RWPE2 (cell line): Measurements from ENCODE around the gene RSPH6A.

Source experiments
- ATAC-seq: fragments of 200-7000 bp; cut with Tn5 transposase; 3 replicates; pipeline ENCODE4 v1.9.1; 2021; ENCODE audit warnings: low read depth
- DNase-seq: peaks from one replicate; pipeline ENCODE4 v3.0.0-alpha.2; 2020; ENCODE audit warnings: low spot score
- H3K27ac ChIP-seq: fragments of 450-650 bp; 2 replicates; pipeline ENCODE4 v1.5.1; 2017; ENCODE audit warnings: mild to moderate bottlenecking; ENCODE audit not compliant: poor library complexity, severe bottlenecking
- H3K27me3 ChIP-seq: fragments of 250-450 bp; sonication (Bioruptor Pico); 2 replicates; pipeline ENCODE4 v1.5.1; 2021; ENCODE audit warnings: mild to moderate bottlenecking, moderate library complexity; ENCODE audit not compliant: insufficient read depth, poor library complexity, severe bottlenecking
- H3K36me3 ChIP-seq: fragments of 250-450 bp; sonication (Bioruptor Pico); 2 replicates; pipeline ENCODE4 v1.5.1; 2020; ENCODE audit warnings: low read depth, mild to moderate bottlenecking, moderate library complexity
- H3K4me1 ChIP-seq: fragments of 250-450 bp; sonication (Bioruptor Pico); 2 replicates; pipeline ENCODE4 v1.5.1; 2021; ENCODE audit warnings: mild to moderate bottlenecking, moderate library complexity; ENCODE audit not compliant: insufficient read depth, poor library complexity, severe bottlenecking
- H3K4me3 ChIP-seq: fragments of 250-450 bp; sonication (Bioruptor Pico); 2 replicates; pipeline ENCODE4 v1.5.1; 2021; ENCODE audit warnings: mild to moderate bottlenecking, moderate library complexity; ENCODE audit not compliant: severe bottlenecking
- H3K9me3 ChIP-seq: fragments of 250-450 bp; sonication (Bioruptor Pico); 2 replicates; pipeline ENCODE4 v1.5.1; 2021; ENCODE audit warnings: mild to moderate bottlenecking, moderate library complexity; ENCODE audit not compliant: severe bottlenecking
- TF ChIP-seq, protein P1 (sequence below): fragments of 450-650 bp; IDR thresholded peaks from one replicate; pipeline ENCODE4 v1.5.1; 2017; ENCODE audit warnings: mild to moderate bottlenecking, moderate library complexity; ENCODE audit not compliant: poor library complexity, severe bottlenecking

The RSPH6A gene

DNA sequence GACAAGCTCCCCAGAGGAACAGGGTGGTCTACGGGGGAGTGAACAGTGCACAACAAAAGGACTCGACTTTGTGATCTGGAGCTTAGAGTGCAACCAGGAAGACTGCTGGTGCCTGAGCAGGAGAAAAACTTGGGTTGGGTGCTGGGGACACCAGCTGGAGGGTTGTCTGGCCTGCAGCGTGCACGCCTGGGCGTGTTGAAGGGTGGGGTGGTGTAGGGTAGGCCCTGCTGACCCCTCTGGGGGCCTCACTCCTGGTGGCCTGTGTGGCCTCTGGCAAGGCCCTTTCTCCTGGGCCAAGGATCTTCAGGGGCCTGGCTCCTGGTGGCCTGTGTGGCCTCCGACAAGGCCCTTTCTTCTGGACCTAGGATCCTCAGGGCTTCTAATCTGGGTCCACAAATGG lies 4.7 kb upstream of the RSPH6A start:
- Histone ChIP-seq H3K9me3 (no peaks in the 10 kb centered on the region), H3K27me3 (no peaks in the 10 kb centered on the region), H3K4me3 (no peak overlapping the region), H3K36me3 (peaks cover 7% of the 10 kb centered on the region; the same call in 1 of the 2 replicates), H3K27ac (no peak overlapping the region), H3K4me1 (peaks cover 5% of the 10 kb centered on the region)
- DNase-seq (no peak), ATAC-seq (no peak)
- TF ChIP-seq, protein P1, sequence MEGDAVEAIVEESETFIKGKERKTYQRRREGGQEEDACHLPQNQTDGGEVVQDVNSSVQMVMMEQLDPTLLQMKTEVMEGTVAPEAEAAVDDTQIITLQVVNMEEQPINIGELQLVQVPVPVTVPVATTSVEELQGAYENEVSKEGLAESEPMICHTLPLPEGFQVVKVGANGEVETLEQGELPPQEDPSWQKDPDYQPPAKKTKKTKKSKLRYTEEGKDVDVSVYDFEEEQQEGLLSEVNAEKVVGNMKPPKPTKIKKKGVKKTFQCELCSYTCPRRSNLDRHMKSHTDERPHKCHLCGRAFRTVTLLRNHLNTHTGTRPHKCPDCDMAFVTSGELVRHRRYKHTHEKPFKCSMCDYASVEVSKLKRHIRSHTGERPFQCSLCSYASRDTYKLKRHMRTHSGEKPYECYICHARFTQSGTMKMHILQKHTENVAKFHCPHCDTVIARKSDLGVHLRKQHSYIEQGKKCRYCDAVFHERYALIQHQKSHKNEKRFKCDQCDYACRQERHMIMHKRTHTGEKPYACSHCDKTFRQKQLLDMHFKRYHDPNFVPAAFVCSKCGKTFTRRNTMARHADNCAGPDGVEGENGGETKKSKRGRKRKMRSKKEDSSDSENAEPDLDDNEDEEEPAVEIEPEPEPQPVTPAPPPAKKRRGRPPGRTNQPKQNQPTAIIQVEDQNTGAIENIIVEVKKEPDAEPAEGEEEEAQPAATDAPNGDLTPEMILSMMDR = no peak

- H3K27me3 ChIP-seq = no peaks in the 10 kb centered on the region
- TF ChIP-seq, protein P1 = no peak
- ATAC-seq = 0 out of 3 replicates have a peak, but pooled peaks have one; percentile 9
- no peak overlapping the region for H3K27ac ChIP-seq
- H3K4me1 ChIP-seq = peaks cover 6% of the 10 kb centered on the region
- H3K4me3 ChIP-seq = no peak overlapping the region
- no peak for DNase-seq
- H3K36me3 ChIP-seq = peaks cover 4% of the 10 kb centered on the region; the same call in 1 of the 2 replicates
- H3K9me3 ChIP-seq = no peaks in the 10 kb centered on the region
These were observed 2.7 kb upstream of the RSPH6A start for GRCh38 chr19:45817725-45818301.

DNA sequence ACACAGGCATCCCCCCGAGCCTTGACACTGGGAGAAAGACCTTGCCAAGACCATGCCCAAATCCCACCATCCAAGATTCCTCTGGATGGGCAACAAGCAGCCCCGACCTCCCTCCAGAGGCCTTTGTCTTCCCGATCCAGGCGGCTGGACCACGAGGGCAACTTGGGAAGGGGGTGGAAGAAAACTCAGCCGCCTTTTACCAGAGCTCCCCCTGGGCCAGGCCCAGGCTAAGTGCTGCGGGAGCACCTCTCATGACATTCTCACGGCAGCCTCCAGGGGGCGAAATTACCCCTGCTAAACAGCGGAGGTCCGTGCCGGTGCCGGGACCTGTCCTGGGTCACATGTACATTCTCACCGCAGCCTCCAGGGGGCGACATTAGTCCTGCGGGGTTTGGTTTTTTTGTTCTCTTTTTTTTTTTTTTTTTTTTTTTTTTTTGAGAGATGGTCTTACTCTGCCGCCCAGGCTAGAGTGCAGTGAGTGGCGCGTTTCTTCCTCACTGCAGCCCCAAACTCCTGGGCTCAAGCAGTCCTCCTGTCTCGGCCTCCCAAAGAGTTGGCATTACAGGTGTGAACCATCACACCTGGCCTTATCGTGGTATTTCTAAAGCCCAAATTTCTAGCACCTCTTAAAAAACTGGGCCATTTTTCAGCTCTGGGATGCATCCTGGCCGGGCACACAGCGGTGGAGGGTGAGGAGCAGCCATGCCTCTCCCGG lies 2.1 kb upstream of the RSPH6A start:
- DNase-seq (peak; percentile 92), ATAC-seq (peak; percentile 82)
- no peak overlapping the region for H3K4me3 ChIP-seq
- no peak overlapping the region for H3K27ac ChIP-seq
- H3K36me3 ChIP-seq = peaks cover 4% of the 10 kb centered on the region; the same call in 1 of the 2 replicates
- TF ChIP-seq, protein P1 = peak; percentile 98
- no peaks in the 10 kb centered on the region for H3K9me3 ChIP-seq
- H3K27me3 ChIP-seq = no peaks in the 10 kb centered on the region
- peaks cover 6% of the 10 kb centered on the region for H3K4me1 ChIP-seq

DNA sequence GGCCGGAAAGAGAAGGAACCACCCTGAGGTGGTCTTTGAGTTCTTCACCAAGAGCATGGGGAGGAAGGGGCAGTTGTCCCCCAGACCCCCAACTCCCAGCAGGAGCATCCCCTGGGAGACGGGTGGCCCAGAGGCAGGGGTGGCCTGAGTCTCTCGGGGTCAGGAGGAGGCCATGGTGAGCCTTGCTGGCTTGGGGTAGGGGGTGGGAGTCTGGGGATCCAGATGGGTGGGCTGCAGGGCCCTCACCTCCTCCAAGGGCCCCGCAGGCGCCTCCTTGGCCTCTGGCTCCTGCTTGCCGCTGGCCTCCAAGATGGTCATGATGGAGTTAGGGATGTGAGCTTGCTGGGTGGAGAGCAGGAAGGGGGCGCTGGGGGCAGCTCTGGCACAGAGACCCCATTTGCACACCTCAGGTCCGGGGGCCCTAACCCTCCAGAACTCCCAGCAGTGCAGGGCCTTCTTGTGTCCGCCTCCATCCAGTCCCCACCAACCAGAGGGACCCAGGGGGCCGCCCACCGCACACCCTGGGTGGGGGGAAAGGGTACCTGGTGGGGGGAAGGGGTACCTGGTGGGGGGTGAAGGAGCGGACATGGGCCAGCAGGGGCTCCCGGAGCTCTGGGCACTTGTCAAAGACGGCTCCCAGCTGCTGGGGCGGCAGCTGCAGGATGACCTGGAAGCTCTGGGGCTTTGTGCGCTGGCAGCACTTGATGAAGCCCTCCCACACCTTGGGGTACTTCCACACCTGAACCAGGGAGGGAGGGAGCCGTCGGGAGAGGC lies 1.3 kb upstream of the RSPH6A start:
- no peak for ATAC-seq
- no peak overlapping the region for H3K4me3 ChIP-seq
- peaks cover 4% of the 10 kb centered on the region; the same call in 1 of the 2 replicates for H3K36me3 ChIP-seq
- TF ChIP-seq, protein P1 = no peak
- no peak overlapping the region for H3K27ac ChIP-seq
- DNase-seq = no peak
- peaks cover 6% of the 10 kb centered on the region for H3K4me1 ChIP-seq
- no peaks in the 10 kb centered on the region for H3K9me3 ChIP-seq
- no peaks in the 10 kb centered on the region for H3K27me3 ChIP-seq
